Parathyroid adenoma (tissue), 2 donors: ENCODE data around the gene RECQL5.
A peak's percentile ranks its signal among the peaks of the same experiment; 100 is the strongest.

Experiments
- H2AFZ ChIP-seq: fragments of 300-600 bp; sonication (generic); one replicate; pipeline ENCODE4 v1.7.0; 2017; ENCODE audit warnings: antibody characterized with exemption, mild to moderate bottlenecking
- H3K27ac ChIP-seq: fragments of 300-600 bp; sonication (generic); one replicate; pipeline ENCODE4 v1.7.0; 2017
- H3K27me3 ChIP-seq: fragments of 300-600 bp; sonication (generic); one replicate; pipeline ENCODE4 v1.7.0; 2017; ENCODE audit warnings: low read length; ENCODE audit not compliant: control insufficient read depth, insufficient read depth
- H3K36me3 ChIP-seq: fragments of 300-600 bp; sonication (generic); one replicate; pipeline ENCODE4 v1.7.0; 2017; ENCODE audit warnings: low read length; ENCODE audit not compliant: control insufficient read depth, insufficient read depth
- H3K4me1 ChIP-seq: fragments of 300-600 bp; sonication (generic); one replicate; pipeline ENCODE4 v1.7.0; 2017; ENCODE audit warnings: control low read depth
- H3K4me2 ChIP-seq: fragments of 300-600 bp; sonication (generic); one replicate; pipeline ENCODE4 v1.7.0; 2017; ENCODE audit warnings: low read length
- H3K4me3 ChIP-seq: fragments of 300-600 bp; sonication (generic); one replicate; pipeline ENCODE4 v1.7.0; 2017; ENCODE audit warnings: low read depth, low read length
- H3K79me2 ChIP-seq: fragments of 300-600 bp; sonication (generic); one replicate; pipeline ENCODE4 v1.7.0; 2017; ENCODE audit warnings: control low read depth
- H3K9ac ChIP-seq: fragments of 300-600 bp; sonication (generic); one replicate; pipeline ENCODE4 v1.7.0; 2017; ENCODE audit warnings: mild to moderate bottlenecking
- H3K9me3 ChIP-seq: fragments of 300-600 bp; sonication (generic); one replicate; pipeline ENCODE4 v1.7.0; 2017; ENCODE audit warnings: low read length; ENCODE audit not compliant: control insufficient read depth
- TF ChIP-seq, protein P1 (sequence below): fragments of 300-600 bp; sonication (generic); IDR thresholded peaks from one replicate; pipeline ENCODE4 v1.7.0; 2017; ENCODE audit warnings: antibody characterized with exemption, mild to moderate bottlenecking
- donor health status: primary hyperparathyroidism.

Gene RECQL5

DNA sequence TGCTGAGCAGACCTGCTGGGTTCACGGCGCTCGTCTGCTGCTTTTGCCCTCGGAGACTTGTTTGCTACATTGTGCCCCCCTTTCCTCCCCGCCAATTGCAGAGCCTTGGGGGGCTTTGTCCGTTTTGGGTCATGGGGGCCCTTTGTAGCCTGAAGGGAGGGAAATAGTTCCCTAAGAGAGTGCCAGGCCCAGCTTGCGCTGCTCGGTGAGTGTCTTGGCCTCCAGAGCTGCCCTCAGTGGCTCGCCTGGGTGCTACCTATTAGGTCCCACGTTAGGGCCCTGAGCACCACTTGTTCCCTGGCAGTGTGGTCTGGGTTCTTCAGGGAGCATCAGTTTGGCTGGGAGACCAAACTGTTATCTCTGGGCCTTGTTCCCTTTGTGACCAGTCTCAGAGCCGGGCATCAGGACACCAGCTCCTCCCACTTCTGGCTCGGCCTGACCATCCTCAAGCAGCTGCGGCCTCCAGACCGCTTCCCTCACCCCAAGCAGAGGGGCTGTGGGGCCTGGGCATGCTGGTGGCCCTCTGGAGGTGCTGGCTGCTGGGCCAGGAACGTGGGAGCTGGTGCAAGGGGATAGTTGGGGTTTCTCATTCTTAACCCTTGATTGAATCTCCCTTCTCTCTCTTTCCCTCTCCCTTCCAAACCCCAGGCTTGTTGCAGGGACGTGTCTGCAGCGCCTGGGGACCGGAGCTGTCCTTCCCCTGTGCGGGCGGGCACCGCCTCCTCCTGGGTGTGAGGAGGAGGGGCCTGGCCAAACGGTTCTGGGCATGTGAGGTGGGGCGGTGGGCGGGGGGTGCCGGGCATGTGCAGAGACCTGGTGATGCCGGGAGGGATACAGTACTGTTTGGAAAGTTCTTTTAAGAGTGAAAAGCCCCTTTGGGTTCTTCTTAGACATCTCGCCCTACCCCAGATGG is 38.3 kb upstream of the RECQL5 start:
- H3K27ac ChIP-seq, result no peak overlapping the region

DNA sequence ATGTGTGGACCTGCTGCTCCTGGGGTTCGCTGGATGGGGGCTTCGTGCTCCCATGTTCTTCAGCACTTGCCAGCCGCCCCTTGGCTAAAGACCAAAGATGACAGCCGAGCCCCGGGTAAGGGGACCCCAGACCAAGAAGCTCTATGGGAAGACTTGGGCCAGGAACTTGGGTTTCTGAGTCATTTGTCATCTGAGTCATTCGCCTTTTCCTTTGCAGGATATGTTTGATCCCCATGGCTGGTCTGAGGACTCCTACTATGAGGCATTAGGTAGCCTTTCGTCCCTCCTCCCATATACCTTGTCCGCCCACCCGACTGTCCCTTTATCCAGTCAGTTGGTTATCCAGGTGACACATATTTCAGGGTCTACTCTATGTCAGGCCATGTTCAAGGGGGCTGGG is 36.6 kb upstream of the RECQL5 start:
- Histone ChIP-seq H3K9ac (no peak overlapping the region), H3K36me3 (no peaks in the 10 kb centered on the region), H3K9me3 (no peaks in the 10 kb centered on the region), H3K79me2 (peaks cover 3% of the 10 kb centered on the region), H3K27ac (no peak overlapping the region), H3K4me3 (no peak overlapping the region), H3K4me2 (no peak overlapping the region), H2AFZ (no peak overlapping the region), H3K4me1 (peaks cover 7% of the 10 kb centered on the region), H3K27me3 (no peaks in the 10 kb centered on the region)
- TF ChIP-seq, protein P1, sequence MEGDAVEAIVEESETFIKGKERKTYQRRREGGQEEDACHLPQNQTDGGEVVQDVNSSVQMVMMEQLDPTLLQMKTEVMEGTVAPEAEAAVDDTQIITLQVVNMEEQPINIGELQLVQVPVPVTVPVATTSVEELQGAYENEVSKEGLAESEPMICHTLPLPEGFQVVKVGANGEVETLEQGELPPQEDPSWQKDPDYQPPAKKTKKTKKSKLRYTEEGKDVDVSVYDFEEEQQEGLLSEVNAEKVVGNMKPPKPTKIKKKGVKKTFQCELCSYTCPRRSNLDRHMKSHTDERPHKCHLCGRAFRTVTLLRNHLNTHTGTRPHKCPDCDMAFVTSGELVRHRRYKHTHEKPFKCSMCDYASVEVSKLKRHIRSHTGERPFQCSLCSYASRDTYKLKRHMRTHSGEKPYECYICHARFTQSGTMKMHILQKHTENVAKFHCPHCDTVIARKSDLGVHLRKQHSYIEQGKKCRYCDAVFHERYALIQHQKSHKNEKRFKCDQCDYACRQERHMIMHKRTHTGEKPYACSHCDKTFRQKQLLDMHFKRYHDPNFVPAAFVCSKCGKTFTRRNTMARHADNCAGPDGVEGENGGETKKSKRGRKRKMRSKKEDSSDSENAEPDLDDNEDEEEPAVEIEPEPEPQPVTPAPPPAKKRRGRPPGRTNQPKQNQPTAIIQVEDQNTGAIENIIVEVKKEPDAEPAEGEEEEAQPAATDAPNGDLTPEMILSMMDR, result no peak

More for the DNA sequence above, 38.3 kb upstream of the RECQL5 start:
- H3K79me2 ChIP-seq, result peaks cover 3% of the 10 kb centered on the region
- no peak overlapping the region for H3K4me2 ChIP-seq
- no peak overlapping the region for H3K9ac ChIP-seq
- H3K27me3 ChIP-seq, result no peaks in the 10 kb centered on the region
- H3K4me3 ChIP-seq, result no peak overlapping the region
- TF ChIP-seq, protein P1, result no peak
- no peaks in the 10 kb centered on the region for H3K9me3 ChIP-seq
- no peak overlapping the region for H2AFZ ChIP-seq
- H3K4me1 ChIP-seq, result no peaks in the 10 kb centered on the region
- no peaks in the 10 kb centered on the region for H3K36me3 ChIP-seq

DNA sequence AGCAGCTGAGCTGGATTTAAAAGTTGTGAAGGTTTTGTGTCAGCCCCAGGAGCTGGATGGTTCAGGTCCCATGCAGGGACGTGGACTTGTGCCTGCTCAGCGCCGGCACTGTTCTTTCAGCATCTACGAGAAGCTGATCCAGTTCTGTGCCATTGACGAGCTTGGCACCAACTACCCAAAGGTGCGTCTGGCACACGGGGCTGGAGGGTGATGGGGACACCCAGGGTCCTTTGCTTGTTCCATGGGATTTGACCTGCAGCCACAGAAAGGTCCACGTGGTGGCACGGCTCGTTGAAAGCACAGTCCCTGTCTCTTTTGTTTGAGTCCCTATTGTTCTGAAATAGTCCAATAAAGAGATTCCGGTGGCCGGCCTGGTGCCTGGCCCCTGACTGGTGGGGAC is 36.2 kb upstream of the RECQL5 start:
- Histone ChIP-seq H3K27me3 (no peaks in the 10 kb centered on the region), H3K4me1 (peaks cover 7% of the 10 kb centered on the region), H3K9ac (no peak overlapping the region), H3K27ac (no peak overlapping the region), H3K9me3 (no peaks in the 10 kb centered on the region), H3K36me3 (no peaks in the 10 kb centered on the region), H2AFZ (no peak overlapping the region), H3K4me2 (no peak overlapping the region), H3K4me3 (no peak overlapping the region), H3K79me2 (peaks cover 3% of the 10 kb centered on the region)
- TF ChIP-seq, protein P1, result no peak

DNA sequence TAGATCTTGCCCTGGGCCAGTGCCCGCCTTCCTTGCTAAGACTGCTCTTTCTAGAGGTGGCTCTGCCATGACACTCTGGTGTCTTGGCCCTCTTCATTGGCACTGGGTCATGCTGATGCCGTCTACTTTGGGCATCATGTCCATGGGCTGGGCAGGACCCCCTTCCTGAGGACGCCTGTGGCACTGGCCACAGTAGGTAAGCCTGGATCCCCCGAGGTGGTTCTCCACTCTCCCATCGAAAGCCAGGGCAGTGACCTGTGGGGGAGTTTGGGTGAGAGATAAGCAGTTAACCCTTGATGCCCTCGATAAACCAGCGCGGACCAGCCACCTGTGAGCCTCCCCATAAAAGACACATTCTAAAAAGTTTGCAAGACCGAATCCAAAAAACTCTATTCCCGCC is 34.3 kb upstream of the RECQL5 start:
- H3K9ac ChIP-seq, result no peak overlapping the region
- peak overlapping the region; percentile 61 for H3K27ac ChIP-seq
- no peaks in the 10 kb centered on the region for H3K9me3 ChIP-seq
- H3K79me2 ChIP-seq, result peaks cover 7% of the 10 kb centered on the region
- no peak overlapping the region for H3K4me2 ChIP-seq
- no peak overlapping the region for H3K4me3 ChIP-seq
- TF ChIP-seq, protein P1, result no peak
- no peaks in the 10 kb centered on the region for H3K36me3 ChIP-seq
- H3K27me3 ChIP-seq, result no peaks in the 10 kb centered on the region
- H2AFZ ChIP-seq, result no peak overlapping the region
- H3K4me1 ChIP-seq, result peaks cover 7% of the 10 kb centered on the region

DNA sequence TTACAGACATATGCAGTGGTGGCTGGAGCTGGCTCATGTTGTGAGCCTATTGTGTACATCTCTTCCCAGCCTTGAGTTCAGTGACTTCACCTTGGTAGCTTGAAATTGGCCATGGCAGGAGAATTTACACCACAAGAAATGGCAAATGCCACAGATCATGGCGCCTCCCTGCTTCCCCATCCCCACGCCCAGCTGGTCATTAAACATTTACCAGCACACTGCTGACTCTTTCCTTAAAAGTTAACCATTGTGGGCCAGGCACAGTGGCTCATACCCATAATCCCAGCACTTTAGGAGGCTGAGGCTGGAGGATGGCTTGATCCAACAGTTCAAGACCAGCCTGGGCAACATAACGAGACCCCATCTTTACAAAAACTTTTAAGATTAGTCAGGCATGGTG is 31.7 kb upstream of the RECQL5 start:
- Histone ChIP-seq H3K27ac (no peak overlapping the region), H3K36me3 (no peaks in the 10 kb centered on the region), H3K79me2 (peaks cover 15% of the 10 kb centered on the region), H3K9me3 (no peaks in the 10 kb centered on the region), H2AFZ (no peak overlapping the region), H3K4me2 (no peak overlapping the region), H3K4me3 (no peak overlapping the region), H3K9ac (no peak overlapping the region), H3K27me3 (no peaks in the 10 kb centered on the region), H3K4me1 (peaks cover 7% of the 10 kb centered on the region)
- TF ChIP-seq, protein P1, result no peak
